Astrocyte of the cerebellum (primary cell): ENCODE results near the gene IGF1.

Experiments
- DNase-seq: peaks from one replicate; pipeline ENCODE4 v3.0.0-alpha.2; 2011; ENCODE audit warnings: low read depth
- H3K4me3 ChIP-seq: 2 replicates; pipeline ENCODE4 v1.5.1; 2011; ENCODE audit warnings: mild to moderate bottlenecking, low read depth, low read length, moderate library complexity
- CTCF ChIP-seq: IDR thresholded peaks from 2 replicates; pipeline ENCODE4 v1.5.1; 2012; ENCODE audit warnings: low read length, low read depth, moderate library complexity, mild to moderate bottlenecking; ENCODE audit errors: missing control alignments
- in situ Hi-C: cut with HindIII; loops from 2 replicates; pipeline ENCODE4 v1.10.0; 2017; ENCODE audit warnings: low sequenced_read_pairs

IGF1 gene

GRCh38 chr12:102484428-102484958, 4.1 kb upstream of the IGF1 start:
- in situ Hi-C loops: no loop called here
- no peak overlapping the region for H3K4me3 ChIP-seq
- TF ChIP-seq CTCF: peak; percentile 93
- peak; percentile 38 for DNase-seq

GRCh38 chr12:102484017-102484416, 3.7 kb upstream of the IGF1 start:
- no peak overlapping the region for H3K4me3 ChIP-seq
- in situ Hi-C loops: no loop called here
- no peak for DNase-seq
- TF ChIP-seq CTCF: no peak

GRCh38 chr12:102483466-102483865, 3.1 kb upstream of the IGF1 start:
- no peak for TF ChIP-seq CTCF
- DNase-seq: no peak
- in situ Hi-C loops: no loop called here
- no peak overlapping the region for H3K4me3 ChIP-seq

- no peak for TF ChIP-seq CTCF
- in situ Hi-C loops: no loop called here
- no peak overlapping the region for H3K4me3 ChIP-seq
- no peak for DNase-seq
Observed at GRCh38 chr12:102481705-102482425, 1.5 kb upstream of the IGF1 start.

- TF ChIP-seq CTCF: no peak
- in situ Hi-C loops: no loop called here
- no peak for DNase-seq
- H3K4me3 ChIP-seq: no peak overlapping the region
Observed at GRCh38 chr12:102479939-102480338, 424 bp downstream of the IGF1 start.

- H3K4me3 ChIP-seq: no peak overlapping the region
- no peak for TF ChIP-seq CTCF
- DNase-seq: no peak
Observed at GRCh38 chr12:102479099-102479885, 1.1 kb downstream of the IGF1 start.

More at GRCh38 chr12:102479099-102479885, 1.1 kb downstream of the IGF1 start:
- in situ Hi-C loops: no loop called here
